AG04450 (cell line): ENCODE measurements around the gene BLVRB. TPM values are rescaled to one million over a fixed set of nuclear protein-coding genes. Genes with fewer than 3 reads are reported as not detected.

Experiments used
- CTCF ChIA-PET: fragments of 300-600, 350-600 bp; formaldehyde crosslinking; extraction: SDS; loops from one replicate; lab custom pipeline; 2022; ENCODE audit warnings: antibody characterized with exemption, inconsistent platforms; lab: Charles Lee
- POLR2A ChIA-PET: fragments of 350-600 bp; formaldehyde crosslinking; extraction: SDS; loops from one replicate; lab custom pipeline; 2021; ENCODE audit warnings: antibody characterized with exemption, inconsistent platforms; lab: Yijun Ruan, JAX
- DNase-seq: peaks from one replicate; pipeline ENCODE4 v3.0.0-alpha.2; 2011; ENCODE audit warnings: low read depth, low spot score
- H3K27ac ChIP-seq: one replicate; pipeline ENCODE4 v1.5.1; 2012; ENCODE audit warnings: low read depth, low read length, control low read depth
- H3K27me3 ChIP-seq: one replicate; pipeline ENCODE4 v1.6.0; 2012; ENCODE audit warnings: low read length; ENCODE audit not compliant: control insufficient read depth, insufficient read depth
- H3K4me3 ChIP-seq: 2 replicates; pipeline ENCODE4 v1.5.1; 2011; ENCODE audit warnings: mild to moderate bottlenecking, low read depth, low read length, control low read depth
- H3K9me3 ChIP-seq: 2 replicates; pipeline ENCODE4 v1.5.1; 2012; ENCODE audit warnings: low read length; ENCODE audit not compliant: control insufficient read depth, insufficient read depth
- CTCF ChIP-seq: IDR thresholded peaks from 2 replicates; pipeline ENCODE4 v1.5.1; 2011; ENCODE audit warnings: low read depth, low read length, control low read depth, inconsistent platforms
- polyA plus RNA-seq: library from polyadenylated mRNA; depleted of rRNA; stranded (reverse); fragments of >200 nt; gene quantifications from 2 replicates; pipeline ENCODE4 v1.2.3, GENCODE V29; 2011

Gene BLVRB
- polyA plus RNA-seq, 1 experiment: 40.4 TPM

GRCh38 chr19:40425450-40426287 is 39.9 kb downstream of the BLVRB start, which contains the start of gene SERTAD1:
SERTAD1 (minus strand) TSS chr19:40425992; CDS start chr19:40423546, 2,446 bp downstream.
- peak within 1 kb of the TSS; percentile 91 for H3K4me3 ChIP-seq
- ChIA-PET CTCF (interaction anchor here (0.5 to 1.2 kb wide), 2 partner anchors 120 to 202 kb away, joined by 3 read pairs; no protein-coding TSS in a partner anchor), POLR2A (interaction anchor here (0.5 to 2.2 kb wide), 26 partner anchors 8 to 1575 kb away, joined by 3 to 43 read pairs (median 4); partner anchors contain the start of genes BLVRB and DYRK1B)
- peak; percentile 98 for DNase-seq
- peak; percentile 64 for TF ChIP-seq CTCF
- H3K9me3 ChIP-seq: peaks cover 2% of the 10 kb centered on the region; the same call in 1 of the 2 replicates
- H3K27me3 ChIP-seq: no peaks in the 10 kb centered on the region
- H3K27ac ChIP-seq: peak within 1 kb of the TSS; percentile 98

- DNase-seq: no peak
- ChIA-PET POLR2A (interaction anchor here (1.0 kb wide), 2 partner anchors 9 to 18 kb away, joined by 3 to 5 read pairs; no protein-coding TSS in a partner anchor), CTCF (interaction anchor here (0.5 to 2.3 kb wide), 2 partner anchors 40 to 214 kb away, joined by 3 to 7 read pairs; partner anchors contain the start of gene BLVRB)
Observed at GRCh38 chr19:40424637-40425449, 40.7 kb downstream of the BLVRB start.

DNA sequence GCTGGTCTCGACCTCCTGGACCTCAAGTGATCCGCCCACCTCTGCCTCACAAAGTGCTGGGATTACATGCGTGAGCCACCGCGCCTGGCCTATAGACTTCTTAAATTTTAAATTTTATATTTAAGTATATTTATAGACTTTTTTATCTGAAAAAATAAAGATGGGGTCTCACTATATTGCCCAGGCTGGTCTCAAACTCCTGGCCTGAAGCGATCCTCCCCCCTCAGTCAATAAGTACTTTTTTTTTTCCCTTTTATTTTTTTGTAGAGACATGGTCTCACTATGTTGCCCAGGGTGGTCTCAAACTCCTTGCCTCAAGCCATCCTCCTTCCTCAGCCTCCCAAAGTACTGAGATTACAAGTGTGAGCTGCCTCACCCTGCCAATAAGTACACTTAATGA is 41.6 kb downstream of the BLVRB start:
- CTCF ChIA-PET: interaction anchor here (0.8 to 2.3 kb wide), 2 partner anchors 41 to 211 kb away, joined by 3 to 7 read pairs; partner anchors contain the start of gene BLVRB
- DNase-seq: no peak
- Histone ChIP-seq H3K27ac (no peak overlapping the region), H3K9me3 (peaks cover 3% of the 10 kb centered on the region; the same call in 1 of the 2 replicates), H3K4me3 (peak overlapping the region; percentile 91), H3K27me3 (no peaks in the 10 kb centered on the region)
- no peak for TF ChIP-seq CTCF
- POLR2A ChIA-PET: interaction anchor here (1.0 kb wide), 1 partner anchor 12 kb away, joined by 4 read pairs; no protein-coding TSS in a partner anchor

More at GRCh38 chr19:40424637-40425449, 40.7 kb downstream of the BLVRB start:
- no peak for TF ChIP-seq CTCF
- Histone ChIP-seq H3K9me3 (peaks cover 3% of the 10 kb centered on the region; the same call in 1 of the 2 replicates), H3K27ac (peak overlapping the region; percentile 98), H3K4me3 (peak overlapping the region; percentile 91), H3K27me3 (no peaks in the 10 kb centered on the region)

GRCh38 chr19:40422748-40423566 is 42.6 kb downstream of the BLVRB start:
- H3K27me3 ChIP-seq: no peaks in the 10 kb centered on the region
- no peak for DNase-seq
- TF ChIP-seq CTCF: no peak
- H3K4me3 ChIP-seq: no peak overlapping the region
- peak overlapping the region; percentile 21 for H3K27ac ChIP-seq
- POLR2A ChIA-PET: interaction anchor here (1.0 kb wide), 1 partner anchor 13 kb away, joined by 4 read pairs; no protein-coding TSS in a partner anchor
- H3K9me3 ChIP-seq: peaks cover 3% of the 10 kb centered on the region; the same call in 1 of the 2 replicates
- CTCF ChIA-PET: interaction anchor here (0.8 to 2.3 kb wide), 2 partner anchors 42 to 212 kb away, joined by 3 to 7 read pairs; partner anchors contain the start of gene BLVRB
